Measurements from ENCODE around the gene ATP6V0A1.

Gene ATP6V0A1

GRCh38 chr17:42565523-42566214 lies 107.0 kb downstream of the ATP6V0A1 start:
- H3K27ac ChIP-seq (replicated peaks): no peak overlapping the region; the same call in 1 of the 2 replicates
- H3K27me3 ChIP-seq (ENCODE audit: insufficient read depth, poor library complexity, severe bottlenecking): no peaks in the 10 kb centered on the region
- TF ChIP-seq GABPA (IDR thresholded peaks at IDR 0.05; ENCODE audit: low read depth) (no peak), CTCF (IDR thresholded peaks at IDR 0.05; ENCODE audit: insufficient read depth, low read length) (no peak), SPI1 (IDR thresholded peaks at IDR 0.05; ENCODE audit: borderline replicate concordance, low read depth) (no peak)
- TF ChIP-seq, protein P1, sequence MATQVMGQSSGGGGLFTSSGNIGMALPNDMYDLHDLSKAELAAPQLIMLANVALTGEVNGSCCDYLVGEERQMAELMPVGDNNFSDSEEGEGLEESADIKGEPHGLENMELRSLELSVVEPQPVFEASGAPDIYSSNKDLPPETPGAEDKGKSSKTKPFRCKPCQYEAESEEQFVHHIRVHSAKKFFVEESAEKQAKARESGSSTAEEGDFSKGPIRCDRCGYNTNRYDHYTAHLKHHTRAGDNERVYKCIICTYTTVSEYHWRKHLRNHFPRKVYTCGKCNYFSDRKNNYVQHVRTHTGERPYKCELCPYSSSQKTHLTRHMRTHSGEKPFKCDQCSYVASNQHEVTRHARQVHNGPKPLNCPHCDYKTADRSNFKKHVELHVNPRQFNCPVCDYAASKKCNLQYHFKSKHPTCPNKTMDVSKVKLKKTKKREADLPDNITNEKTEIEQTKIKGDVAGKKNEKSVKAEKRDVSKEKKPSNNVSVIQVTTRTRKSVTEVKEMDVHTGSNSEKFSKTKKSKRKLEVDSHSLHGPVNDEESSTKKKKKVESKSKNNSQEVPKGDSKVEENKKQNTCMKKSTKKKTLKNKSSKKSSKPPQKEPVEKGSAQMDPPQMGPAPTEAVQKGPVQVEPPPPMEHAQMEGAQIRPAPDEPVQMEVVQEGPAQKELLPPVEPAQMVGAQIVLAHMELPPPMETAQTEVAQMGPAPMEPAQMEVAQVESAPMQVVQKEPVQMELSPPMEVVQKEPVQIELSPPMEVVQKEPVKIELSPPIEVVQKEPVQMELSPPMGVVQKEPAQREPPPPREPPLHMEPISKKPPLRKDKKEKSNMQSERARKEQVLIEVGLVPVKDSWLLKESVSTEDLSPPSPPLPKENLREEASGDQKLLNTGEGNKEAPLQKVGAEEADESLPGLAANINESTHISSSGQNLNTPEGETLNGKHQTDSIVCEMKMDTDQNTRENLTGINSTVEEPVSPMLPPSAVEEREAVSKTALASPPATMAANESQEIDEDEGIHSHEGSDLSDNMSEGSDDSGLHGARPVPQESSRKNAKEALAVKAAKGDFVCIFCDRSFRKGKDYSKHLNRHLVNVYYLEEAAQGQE (IDR thresholded peaks at IDR 0.05; ENCODE audit: insufficient replicate concordance, low read depth): no peak
- DNase-seq (ENCODE audit: low read depth in 1 of 2, low spot score in 1 of 2): no peak
- H3K4me3 ChIP-seq (replicated peaks; ENCODE audit: insufficient read depth, low read length): no peak overlapping the region

GRCh38 chr17:42566215-42566882 lies 107.7 kb downstream of the ATP6V0A1 start:
- Histone ChIP-seq H3K27ac (replicated peaks) (peak overlapping the region; percentile 97), H3K4me3 (replicated peaks; ENCODE audit: insufficient read depth, low read length) (peak overlapping the region; percentile 82), H3K27me3 (ENCODE audit: insufficient read depth, poor library complexity, severe bottlenecking) (no peaks in the 10 kb centered on the region)
- DNase-seq (ENCODE audit: low read depth in 1 of 2, low spot score in 1 of 2): no peak
- TF ChIP-seq CTCF (IDR thresholded peaks at IDR 0.05; ENCODE audit: insufficient read depth, low read length) (no peak), GABPA (IDR thresholded peaks at IDR 0.05; ENCODE audit: low read depth) (no peak), SPI1 (IDR thresholded peaks at IDR 0.05; ENCODE audit: borderline replicate concordance, low read depth) (no peak)

- peak; percentile 89 to 95 for DNase-seq (ENCODE audit: low read depth in 1 of 2, low spot score in 1 of 2)
- Histone ChIP-seq H3K27ac (replicated peaks) (peak within 1 kb of the TSS; percentile 97), H3K4me3 (replicated peaks; ENCODE audit: insufficient read depth, low read length) (peak within 1 kb of the TSS; percentile 82), H3K27me3 (ENCODE audit: insufficient read depth, poor library complexity, severe bottlenecking) (no peaks in the 10 kb centered on the region)
- TF ChIP-seq POLR2AphosphoS5 (IDR thresholded peaks at IDR 0.05; ENCODE audit: low read depth) (peak; percentile 91), CTCF (IDR thresholded peaks at IDR 0.05; ENCODE audit: insufficient read depth, low read length) (no peak), SPI1 (IDR thresholded peaks at IDR 0.05; ENCODE audit: borderline replicate concordance, low read depth) (no peak), GABPA (IDR thresholded peaks at IDR 0.05; ENCODE audit: low read depth) (no peak; the same call in 1 of the 2 replicates)
- TF ChIP-seq, protein P1 (IDR thresholded peaks at IDR 0.05; ENCODE audit: insufficient replicate concordance, low read depth): no peak
These were observed 108.3 kb downstream of the ATP6V0A1 start, which contains the start of gene MLX for GRCh38 chr17:42566883-42567573. Gene MLX, plus strand, starts transcription at chr17:42567100. Its CDS starts 25 bp downstream, at chr17:42567125.
